Measurements from ENCODE around the gene NPR3.
"Not testable (repeated sequence)": the region's sequence is repeated elsewhere in the genome, so short reads cannot be mapped to it uniquely, and the experiment has no call there.

The NPR3 gene

GRCh38 chr5:32769711-32770110 lies 58.6 kb downstream of the NPR3 start:
- no peak for DNase-seq

DNA sequence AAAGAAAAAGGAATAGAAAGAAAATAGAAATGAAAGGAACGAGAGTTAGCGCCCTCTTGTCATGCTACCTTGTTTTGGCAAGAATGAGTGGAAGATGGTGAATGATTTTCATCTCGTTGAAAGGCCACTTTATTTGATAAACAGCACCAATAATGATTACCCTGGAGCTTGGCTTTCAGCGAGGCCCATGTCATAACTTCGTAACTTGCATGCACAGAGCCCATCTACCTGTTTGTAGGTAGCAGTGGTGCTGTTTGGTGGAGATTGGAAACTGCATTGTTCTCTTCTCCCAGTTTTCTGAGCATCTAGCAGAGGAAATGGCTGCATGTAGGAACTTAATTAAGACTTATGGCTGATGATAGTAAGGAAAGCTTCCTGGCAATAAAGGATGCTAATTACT lies 59.3 kb downstream of the NPR3 start:
- no peak for DNase-seq

GRCh38 chr5:32771037-32771436 lies 59.9 kb downstream of the NPR3 start:
- no peak for DNase-seq

DNA sequence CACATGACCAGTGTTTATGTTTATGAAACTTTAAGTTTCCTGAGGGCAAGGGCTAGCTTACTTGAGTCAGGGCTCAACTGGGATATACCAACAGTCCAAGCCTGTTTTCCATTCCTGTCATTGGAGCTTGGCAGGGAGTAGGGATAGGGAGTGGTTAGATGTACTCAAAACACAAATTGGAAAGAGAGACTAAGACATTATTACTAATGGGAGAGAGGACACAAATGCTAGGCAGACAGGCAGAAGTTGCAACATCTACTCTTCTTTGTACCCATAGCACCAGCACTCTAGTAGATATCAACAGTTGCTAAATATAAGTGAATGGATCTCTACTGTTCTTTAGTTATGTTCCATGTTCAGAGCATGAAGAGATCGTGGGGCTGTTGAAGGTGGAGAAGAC lies 62.8 kb downstream of the NPR3 start:
- no peak for DNase-seq

DNA sequence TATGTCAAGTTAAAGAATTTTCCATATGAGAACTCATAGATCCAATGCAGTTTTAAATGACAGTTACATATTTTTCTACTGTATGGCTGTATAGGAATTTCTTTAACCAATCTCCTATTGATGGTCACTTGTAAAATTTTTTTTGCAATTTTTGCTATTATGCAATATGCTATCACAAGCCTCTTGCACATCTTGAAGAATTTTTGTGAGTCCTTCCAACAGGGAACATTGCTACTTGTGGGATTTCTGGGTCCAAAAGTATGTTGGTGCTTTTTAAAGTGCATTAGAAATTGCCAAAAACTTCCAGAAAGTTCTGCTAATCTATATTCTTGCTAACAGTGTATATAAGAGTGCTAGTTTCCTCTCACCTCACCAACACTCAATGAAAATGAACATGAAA lies 65.1 kb downstream of the NPR3 start:
- no peak for DNase-seq

- DNase-seq = no peak
Measured at GRCh38 chr5:32777222-32777621, 66.1 kb downstream of the NPR3 start.

DNA sequence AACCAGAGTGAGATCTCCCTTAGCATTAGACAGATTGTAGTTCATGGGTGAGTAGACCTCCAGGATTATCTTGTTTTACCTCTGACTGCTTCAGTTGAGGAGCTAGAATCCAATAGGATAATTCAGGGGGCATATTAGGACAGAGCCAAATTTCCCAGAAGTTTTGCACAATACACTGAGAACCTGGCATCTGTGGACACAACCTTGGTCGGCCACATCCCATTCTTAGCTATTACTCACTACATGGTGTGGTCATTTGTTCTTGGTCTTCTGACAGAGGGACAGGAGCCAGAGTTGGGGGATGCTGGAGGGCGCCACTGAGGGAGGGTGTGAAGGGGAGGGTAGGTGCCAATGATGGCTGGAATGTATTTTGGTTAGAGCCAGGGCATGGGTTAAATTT lies 66.6 kb downstream of the NPR3 start:
- no peak for DNase-seq

DNA sequence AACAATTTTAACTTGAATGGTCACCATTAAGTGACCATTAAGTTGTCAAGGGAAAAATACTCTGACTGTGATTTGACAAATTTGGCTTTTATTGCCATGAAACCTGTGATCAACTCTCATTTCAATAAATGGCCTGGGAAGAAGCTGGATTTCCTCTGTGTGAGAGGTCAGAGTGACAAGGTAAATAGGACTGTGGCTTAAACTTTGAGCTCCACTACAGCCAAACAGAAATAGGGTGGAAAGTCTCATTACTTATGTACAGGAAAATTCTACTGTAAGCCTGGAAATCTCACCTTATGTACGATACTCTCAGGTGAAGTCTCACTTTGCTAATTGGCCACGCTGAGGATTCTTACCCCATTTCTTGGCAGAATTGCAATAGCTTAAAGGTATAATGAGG lies 67.3 kb downstream of the NPR3 start:
- no peak for DNase-seq

DNA sequence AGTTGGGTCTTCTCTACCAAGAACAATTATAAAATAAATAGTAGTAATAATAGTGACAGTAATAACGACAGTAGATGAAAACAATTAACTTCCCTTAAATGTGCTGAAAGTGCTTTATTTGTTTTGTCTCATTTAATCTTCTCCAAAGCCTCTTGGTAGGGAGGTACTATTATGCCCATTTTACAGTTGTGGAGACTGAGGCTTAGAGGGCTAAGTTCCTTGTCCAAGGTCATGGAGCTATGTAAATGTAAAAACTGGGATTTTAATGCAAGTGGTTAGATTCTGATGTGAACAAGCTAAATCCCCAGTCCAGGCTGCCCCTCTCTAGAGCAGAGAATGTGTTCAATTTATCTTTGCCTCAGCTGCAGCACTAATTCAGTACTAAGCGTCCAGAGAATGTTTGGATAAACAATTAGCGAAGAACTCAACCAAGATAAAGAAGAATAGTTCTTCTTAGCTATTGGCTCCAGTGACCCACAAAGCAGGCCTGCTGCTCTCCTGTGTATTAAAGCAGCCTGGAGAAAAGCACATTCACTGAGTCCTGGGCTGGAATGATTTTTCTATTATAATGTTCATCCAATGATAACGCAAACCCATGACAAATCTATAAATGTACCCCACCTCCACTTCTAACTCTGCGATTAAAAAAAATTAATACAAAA lies 68.8 kb downstream of the NPR3 start:
- no peak for DNase-seq

DNA sequence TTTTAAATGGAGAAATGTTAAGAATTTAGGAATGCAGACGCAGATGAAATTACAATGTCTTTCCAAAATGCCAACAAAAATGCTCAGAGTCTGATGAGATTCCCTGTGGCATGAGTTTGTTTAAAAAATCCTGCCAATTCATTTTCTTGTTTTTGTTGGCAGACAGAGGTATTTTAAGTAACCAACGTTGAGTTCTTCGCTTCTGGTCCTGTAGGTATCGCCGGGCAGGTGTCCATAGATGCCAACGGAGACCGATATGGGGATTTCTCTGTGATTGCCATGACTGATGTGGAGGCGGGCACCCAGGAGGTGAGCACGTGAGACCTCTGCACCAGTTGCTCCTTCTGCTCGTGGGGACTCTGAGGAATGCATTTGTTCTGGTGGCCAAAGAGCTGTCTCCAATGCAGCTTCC lies 69.4 kb downstream of the NPR3 start:
- DNase-seq = no peak

GRCh38 chr5:32783661-32784060 lies 72.5 kb downstream of the NPR3 start:
- no peak for DNase-seq

DNA sequence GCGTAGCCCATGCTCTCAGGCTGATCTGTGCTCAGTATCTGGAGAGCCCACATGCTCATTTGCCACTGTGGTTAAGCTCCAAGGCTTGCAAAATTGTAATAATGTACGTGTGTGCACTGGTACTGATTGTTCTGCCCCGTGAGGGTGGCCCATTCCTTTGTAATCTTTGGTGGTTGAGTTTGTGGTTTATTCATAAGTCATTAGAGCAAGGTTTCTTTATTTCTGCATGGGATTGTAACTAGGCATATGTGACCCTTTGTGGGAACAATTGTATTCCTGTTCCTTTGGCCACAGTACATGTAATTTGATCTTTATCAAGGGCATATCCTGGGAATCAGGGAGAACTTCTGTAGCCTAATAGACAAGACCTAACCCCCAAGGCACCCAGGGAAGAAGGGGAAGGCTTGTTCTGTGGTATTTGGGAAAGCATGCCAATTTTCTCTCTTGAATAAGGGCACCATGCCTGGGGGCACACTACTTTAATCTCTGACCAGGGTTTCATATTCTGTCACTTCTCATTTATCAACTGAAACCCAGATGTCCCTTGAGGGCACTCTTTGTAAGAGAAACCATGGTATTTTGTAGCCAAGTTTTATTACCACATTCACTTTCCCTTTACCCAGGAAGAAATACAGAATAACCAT lies 74.6 kb downstream of the NPR3 start:
- DNase-seq = no peak

DNA sequence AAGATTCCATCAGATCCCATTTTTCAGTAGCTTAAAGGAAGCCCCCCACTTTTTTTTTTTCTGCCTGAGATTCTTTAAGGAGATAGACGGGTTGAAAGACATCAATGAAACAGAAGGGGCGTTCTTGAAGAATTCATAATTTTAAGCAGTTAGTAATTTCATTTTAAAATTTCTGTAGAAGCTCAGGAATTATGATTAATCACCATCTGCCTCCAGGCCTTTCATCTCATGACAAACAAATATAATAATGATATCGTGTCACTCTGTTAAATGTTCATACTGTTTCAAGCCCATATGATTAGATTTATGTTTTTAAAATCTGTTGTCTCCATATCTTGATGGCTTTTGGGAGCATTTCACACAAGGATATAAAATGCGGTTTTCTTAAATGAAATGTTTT lies 75.2 kb downstream of the NPR3 start:
- no peak for DNase-seq

DNA sequence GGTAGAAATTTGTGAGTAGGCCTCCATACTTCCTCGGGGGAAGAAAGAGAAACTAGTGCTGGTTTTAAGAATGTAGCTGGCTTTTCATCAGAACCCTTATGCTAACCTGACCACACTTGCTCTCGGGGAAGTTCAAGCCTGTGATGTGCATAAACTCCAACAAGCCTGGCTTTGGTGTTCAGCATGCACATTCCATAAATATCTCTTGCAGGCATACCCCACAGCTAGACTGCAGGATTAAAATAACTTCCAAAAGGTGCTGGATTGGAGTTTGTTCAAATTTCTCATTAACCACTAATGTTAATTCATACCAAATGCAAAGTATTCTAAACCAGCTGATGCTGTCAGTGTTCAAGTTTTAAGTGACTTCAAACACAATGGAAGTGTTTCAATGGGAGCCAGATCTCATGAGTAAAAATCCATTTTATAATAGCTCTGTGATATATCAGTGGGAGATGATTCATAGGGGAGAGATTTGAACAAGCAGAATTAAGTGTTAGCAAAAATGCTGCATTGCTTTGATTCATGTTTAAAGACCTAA lies 79.4 kb downstream of the NPR3 start:
- no peak for DNase-seq

DNA sequence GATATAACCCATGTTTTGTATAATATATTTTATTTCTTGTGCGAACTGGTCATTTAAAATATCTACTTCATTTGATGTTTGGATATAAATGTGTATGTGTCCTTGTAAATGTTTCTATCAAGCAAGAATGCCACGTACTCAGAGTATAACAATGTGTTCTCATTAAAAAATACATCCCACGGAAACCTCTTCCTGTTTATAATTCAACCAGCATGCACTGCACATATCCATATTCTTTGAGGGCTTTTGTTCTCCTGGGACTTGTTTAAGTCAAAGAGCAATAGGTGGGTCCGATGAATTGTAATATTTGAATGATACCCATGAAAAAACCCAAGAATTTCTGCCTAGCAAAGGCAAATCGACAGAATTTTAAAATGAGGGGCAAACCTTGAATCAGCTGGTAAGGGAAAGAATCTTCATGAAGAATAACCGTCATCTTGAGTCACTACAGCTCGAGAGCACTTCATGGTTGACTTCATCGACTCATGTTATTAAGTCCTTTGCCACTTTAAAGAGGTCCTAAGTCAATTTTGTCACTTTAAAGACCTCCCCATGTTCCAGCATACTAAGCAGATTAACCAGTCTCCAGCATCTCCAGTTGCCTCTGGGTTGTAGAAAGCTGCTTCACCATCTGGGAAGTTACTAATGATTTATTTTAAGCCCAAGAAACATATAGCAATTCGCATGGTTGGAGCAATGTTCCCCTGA lies 80.6 kb downstream of the NPR3 start:
- no peak for DNase-seq

DNA sequence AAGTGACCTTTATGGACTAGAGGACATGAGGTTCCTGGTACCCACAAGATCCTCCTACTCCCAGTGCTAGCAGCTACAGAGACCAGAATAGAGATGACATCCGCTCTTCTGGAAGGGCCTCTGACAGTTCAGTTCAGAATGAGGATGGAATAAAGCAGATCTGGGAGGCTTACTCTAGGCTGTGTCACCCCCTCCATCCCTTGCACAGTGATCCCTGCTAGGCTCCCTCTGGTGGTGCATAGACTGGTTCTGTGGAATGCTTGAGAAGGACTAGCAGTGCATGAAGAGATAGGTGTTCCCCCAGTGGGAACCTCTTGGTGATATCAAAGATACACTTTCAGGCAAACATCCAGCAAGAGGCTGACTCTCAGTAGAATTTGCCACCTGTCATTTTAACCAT lies 83.0 kb downstream of the NPR3 start:
- no peak for DNase-seq

- DNase-seq = no peak
Measured at GRCh38 chr5:32802764-32803163, 91.6 kb downstream of the NPR3 start.

DNA sequence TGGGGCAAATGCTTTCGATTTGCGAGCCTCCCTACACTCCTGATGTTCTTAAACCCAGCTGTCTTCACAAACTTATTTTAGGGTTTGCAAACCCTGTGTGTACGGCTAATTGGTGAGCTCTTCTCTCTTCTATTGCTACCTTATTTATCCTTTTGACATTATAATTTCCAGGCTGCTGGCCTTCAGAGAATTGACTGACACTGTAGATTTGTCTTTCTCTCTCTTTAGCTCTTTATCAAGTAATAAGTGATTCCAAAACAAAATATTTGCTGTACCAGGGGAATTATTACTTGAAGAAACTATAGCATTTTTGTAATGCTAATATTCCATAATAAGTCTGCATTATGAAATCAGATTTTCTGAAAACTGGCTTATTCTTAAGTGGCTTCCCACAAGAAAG lies 92.5 kb downstream of the NPR3 start:
- DNase-seq = no peak

- not testable (repeated sequence) for DNase-seq
Measured at GRCh38 chr5:32805462-32805861, 94.3 kb downstream of the NPR3 start.

- no peak for DNase-seq
Measured at GRCh38 chr5:32805971-32806638, 95.0 kb downstream of the NPR3 start.

DNA sequence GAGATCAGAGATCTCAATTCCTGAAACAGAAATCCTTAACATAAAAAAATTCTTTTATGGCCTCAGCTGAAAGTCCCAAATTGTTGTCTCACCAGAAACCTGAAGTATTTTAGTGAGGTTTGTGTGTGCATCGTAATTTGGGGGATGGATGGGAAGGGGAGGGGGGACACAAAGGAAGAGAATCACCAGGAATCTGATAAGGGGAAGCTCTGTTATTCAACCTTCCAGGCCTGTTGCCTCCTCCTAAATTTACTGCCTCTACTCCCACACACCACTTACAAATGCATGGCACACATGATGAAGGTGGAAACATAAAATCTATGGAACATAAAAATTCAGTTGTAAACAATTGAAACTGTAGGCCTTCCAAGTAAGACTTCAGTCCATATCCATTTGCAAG lies 97.7 kb downstream of the NPR3 start:
- DNase-seq = no peak

GRCh38 chr5:32810804-32811203 lies 99.7 kb downstream of the NPR3 start:
- DNase-seq = no peak

- no peak for DNase-seq
Measured at GRCh38 chr5:32812399-32812798, 101.3 kb downstream of the NPR3 start.
